GM12878 (cell line): ENCODE measurements around the gene AMPD3. TPM values are rescaled to one million over a fixed set of nuclear protein-coding genes. Genes with fewer than 3 reads are reported as not detected.

Source experiments
- ATAC-seq: fragments of 200-7000 bp; cut with Tn5 transposase; 3 replicates; pipeline ENCODE4 v1.9.1; 2020; ENCODE audit warnings: mild to moderate bottlenecking, moderate library complexity
- BruUV-seq: library from RNA; stranded (reverse); fragments of 400-500 nt; replicated peaks from 2 replicates; lab custom pipeline; 2021; lab: Mats Ljungman, UMichigan
- CTCF ChIA-PET: fragments of 300-600 bp; sonication (Branson Sonifier 250); formaldehyde crosslinking; extraction: SDS; loops from one replicate; lab custom pipeline; 2021; ENCODE audit warnings: inconsistent platforms; lab: Yijun Ruan, JAX
- POLR2A ChIA-PET: fragments of 350-600 bp; formaldehyde crosslinking; extraction: SDS; loops from one replicate; lab custom pipeline; 2021; ENCODE audit warnings: inconsistent platforms; lab: Charles Lee
- RAD21 ChIA-PET: fragments of 300-600 bp; sonication (Branson Sonifier 250); formaldehyde crosslinking; loops from one replicate; lab custom pipeline; 2023; ENCODE audit warnings: antibody characterized with exemption; ENCODE audit not compliant: unreplicated experiment; lab: Charles Lee
- SMC1A ChIA-PET: fragments of 300-600 bp; sonication (Branson Sonifier 250); formaldehyde crosslinking; loops from one replicate; lab custom pipeline; 2023; ENCODE audit not compliant: unreplicated experiment, uncharacterized antibody; lab: Charles Lee
- DNase-seq: peaks from one replicate; pipeline ENCODE4 v3.0.0-alpha.2; 2011; ENCODE audit warnings: low read depth, low spot score
- FAIRE-seq: peaks from 3 replicates; lab custom pipeline; 2011; peaks lifted over from hg19 to GRCh38; lab: Jason Lieb, UNC
- H2AFZ ChIP-seq: 2 replicates; pipeline ENCODE4 v1.6.0; 2011; ENCODE audit warnings: low read depth, low read length, control low read depth; ENCODE audit not compliant: control insufficient read depth
- H3K27ac ChIP-seq: 2 replicates; pipeline ENCODE4 v1.5.1; 2011; ENCODE audit warnings: control low read depth; ENCODE audit not compliant: control insufficient read depth, insufficient read depth
- H3K27me3 ChIP-seq, 2 experiments: replicated peaks in 1 of 2; 2 replicates each; pipeline versions ENCODE4 v1.6.0 to v1.6.1; 2011; ENCODE audit warnings: low read length in 1 of 2; ENCODE audit not compliant: control insufficient read depth in 2 of 2, insufficient read depth in 2 of 2
- H3K36me3 ChIP-seq, 2 experiments: 2 replicates each; pipeline ENCODE4 v1.5.1; 2011; ENCODE audit warnings: low read length in 1 of 2; ENCODE audit not compliant: control insufficient read depth in 2 of 2, insufficient read depth in 2 of 2
- H3K4me1 ChIP-seq: 2 replicates; pipeline ENCODE4 v1.6.1; 2011; ENCODE audit warnings: mild to moderate bottlenecking, low read length, moderate library complexity, mixed read lengths; ENCODE audit not compliant: control insufficient read depth, insufficient read depth
- H3K4me2 ChIP-seq: 2 replicates; pipeline ENCODE4 v1.6.0; 2011; ENCODE audit warnings: control low read depth; ENCODE audit not compliant: control insufficient read depth, insufficient read depth
- H3K4me3 ChIP-seq: fragments of 200-600 bp; sonication (generic); 2 replicates; pipeline ENCODE4 v1.5.1; 2016
- H3K79me2 ChIP-seq: 2 replicates; pipeline ENCODE4 v1.6.0; 2011; ENCODE audit warnings: low read length; ENCODE audit not compliant: control insufficient read depth, insufficient read depth
- H3K9ac ChIP-seq: 2 replicates; pipeline ENCODE4 v1.8.0; 2011; ENCODE audit warnings: low read length, control low read depth, mixed read lengths; ENCODE audit not compliant: control insufficient read depth, insufficient read depth
- H3K9me3 ChIP-seq: replicated peaks from 3 replicates; pipeline ENCODE4 v1.5.1; 2011; ENCODE audit warnings: mild to moderate bottlenecking, low read length; ENCODE audit not compliant: control insufficient read depth, insufficient read depth
- H4K20me1 ChIP-seq: 2 replicates; pipeline ENCODE4 v1.6.0; 2011; ENCODE audit not compliant: control insufficient read depth, insufficient read depth
- BMI1 ChIP-seq: fragments of 450-650 bp; IDR thresholded peaks from 2 replicates; pipeline ENCODE4 v1.6.1; 2016; ENCODE audit warnings: mild to moderate bottlenecking, moderate library complexity, borderline replicate concordance
- CBX3 ChIP-seq: fragments of 200-600 bp; sonication (generic); IDR thresholded peaks from 2 replicates; pipeline ENCODE4 v1.6.1; 2016; ENCODE audit warnings: low read depth, borderline replicate concordance
- CHD1 ChIP-seq: IDR thresholded peaks from 2 replicates; pipeline ENCODE4 v1.6.1; 2012; ENCODE audit warnings: low read depth, low read length, improper control_type of control experiment
- EGR1 ChIP-seq, 2 experiments: IDR thresholded peaks; 1 replicate in 1 of 2; 2 replicates in 1 of 2; pipeline ENCODE4 v1.6.1; 2011 to 2012; ENCODE audit warnings: low read depth in 2 of 2, low read length in 2 of 2, borderline replicate concordance in 1 of 2, mild to moderate bottlenecking in 1 of 2, moderate library complexity in 1 of 2
- HDAC2 ChIP-seq: fragments of 200-600 bp; sonication (generic); IDR thresholded peaks from 2 replicates; pipeline ENCODE4 v1.6.1; 2017
- IRF4 ChIP-seq: IDR thresholded peaks from 2 replicates; pipeline ENCODE4 v1.6.1; 2011; ENCODE audit warnings: low read depth, low read length
- IRF5 ChIP-seq: fragments of 450-650 bp; IDR thresholded peaks from 2 replicates; pipeline ENCODE4 v1.6.1; 2017; ENCODE audit warnings: borderline replicate concordance
- JUND ChIP-seq: IDR thresholded peaks from 2 replicates; pipeline ENCODE4 v1.6.1; 2012; ENCODE audit warnings: low read depth, mild to moderate bottlenecking, low read length, improper control_type of control experiment, moderate library complexity
- KLF5 ChIP-seq: fragments of 450-650 bp; IDR thresholded peaks from 2 replicates; pipeline ENCODE4 v1.6.1; 2014; ENCODE audit warnings: mild to moderate bottlenecking; ENCODE audit not compliant: partially characterized antibody
- MLLT1 ChIP-seq: fragments of 450-650 bp; IDR thresholded peaks from 2 replicates; pipeline ENCODE4 v1.6.1; 2016; ENCODE audit warnings: mild to moderate bottlenecking
- NFYB ChIP-seq: IDR thresholded peaks from 2 replicates; pipeline ENCODE4 v1.6.1; 2011; ENCODE audit warnings: low read depth, mild to moderate bottlenecking, low read length, improper control_type of control experiment, moderate library complexity; ENCODE audit not compliant: insufficient read depth
- NR2F1 ChIP-seq: fragments of 450-650 bp; conservative IDR thresholded peaks from 2 replicates; pipeline ENCODE4 v1.6.1; 2017; ENCODE audit warnings: mild to moderate bottlenecking
- POLR2A ChIP-seq: IDR thresholded peaks from 2 replicates; pipeline ENCODE4 v1.6.1; 2011; ENCODE audit warnings: low read depth, mild to moderate bottlenecking, low read length
- POLR2AphosphoS2 ChIP-seq: IDR thresholded peaks from 2 replicates; pipeline ENCODE4 v1.6.1; 2011; ENCODE audit warnings: low read depth, mild to moderate bottlenecking, low read length, improper control_type of control experiment, moderate library complexity
- RB1 ChIP-seq: fragments of 450-650 bp; formaldehyde crosslinking; IDR thresholded peaks from 2 replicates; pipeline ENCODE4 v1.6.1; 2017; ENCODE audit warnings: mild to moderate bottlenecking, borderline replicate concordance
- RUNX3 ChIP-seq: IDR thresholded peaks from 2 replicates; pipeline ENCODE4 v1.6.1; 2012; ENCODE audit warnings: low read length, inconsistent platforms
- STAT1 ChIP-seq: fragments of 450-650 bp; conservative IDR thresholded peaks from 2 replicates; pipeline ENCODE4 v1.6.1; 2014; ENCODE audit warnings: antibody characterized with exemption, mild to moderate bottlenecking
- TARDBP ChIP-seq: IDR thresholded peaks from 2 replicates; pipeline ENCODE4 v1.6.1; 2016; ENCODE audit warnings: borderline replicate concordance
- ZBTB33 ChIP-seq: fragments of 450-650 bp; IDR thresholded peaks from 2 replicates; pipeline ENCODE4 v1.6.1; 2017; ENCODE audit warnings: mild to moderate bottlenecking
- in situ Hi-C: fragments of 300-500 bp; cut with MboI; formaldehyde crosslinking; loops from 9 replicates; pipeline ENCODE4 v1.14.3; 2018; ENCODE audit warnings: mixed read lengths
- intact Hi-C: fragments of 100-400 bp; cut with micrococcal nuclease; formaldehyde crosslinking; loops from one replicate; pipeline ENCODE4 v1.14.2; 2022; ENCODE audit not compliant: unreplicated experiment
- polyA plus RNA-seq, 11 experiments: library from polyadenylated mRNA; depleted of rRNA in 4 of 11; unstranded in 6 of 11; stranded (reverse) in 5 of 11; fragments of >200 nt; fragmentation: Nextera tagmentation in 4 of 11; fragmentation: Illumina TruSeq in 1 of 11; extraction: Ambion mirVana in 4 of 11; extraction: Trizol in 1 of 11; gene quantifications; 1 replicate in 1 of 11; 2 replicates in 10 of 11; pipeline versions ENCODE4 v1.2.1 to v1.2.3, GENCODE V29; 2011 to 2016; ENCODE audit warnings: inconsistent platforms in 2 of 11, missing spikeins in 2 of 11, low read depth in 1 of 11
- total RNA-seq, 4 experiments: library from RNA; depleted of rRNA in 3 of 4; stranded (reverse); fragments of >200 nt in 3 of 4; fragmentation: Illumina TruSeq in 1 of 4; extraction: Trizol in 1 of 4; gene quantifications; 2 replicates each; pipeline versions ENCODE4 v1.2.1 to v1.2.3, GENCODE V29; 2013 to 2021

AMPD3 gene
- total and polyA plus RNA-seq, 10 of the 15 experiments (the other 5 are each of a cell fraction or from before 2014, with no cell fraction given), result 5.6 to 28.6 (median 15.9) TPM

- intact Hi-C loops (loop anchor here (5.0 kb wide), 1 partner anchor 71 kb away; the partner anchor contains the start of gene AMPD3), in situ Hi-C loops (no loop called here)
- Histone ChIP-seq H3K27me3 (no peaks in the 10 kb centered on the region; a peak in 1 of 4 replicates), H4K20me1 (no peaks in the 10 kb centered on the region; the same call in 1 of the 2 replicates), H3K4me3 (no peak overlapping the region), H3K36me3 (no peaks in the 10 kb centered on the region; a peak in 1 of 4 replicates), H2AFZ (no peak overlapping the region), H3K4me1 (peaks cover 7% of the 10 kb centered on the region), H3K4me2 (no peak overlapping the region), H3K27ac (no peak overlapping the region), H3K79me2 (no peaks in the 10 kb centered on the region), H3K9ac (no peak overlapping the region), H3K9me3 (no peaks in the 10 kb centered on the region)
- ChIA-PET CTCF (interaction anchor here (1.1 to 3.6 kb wide), 3 partner anchors 9 to 122 kb away, joined by 4 to 19 read pairs (median 4); partner anchors contain the start of gene RNF141), RAD21 (interaction anchor here (0.9 to 2.0 kb wide), 6 partner anchors 13 to 114 kb away, joined by 3 to 7 read pairs (median 3); partner anchors contain the start of gene RNF141), POLR2A (interaction anchor here (0.8 kb wide), 1 partner anchor 12 kb away, joined by 3 read pairs; no protein-coding TSS in a partner anchor), SMC1A (interaction anchor here (0.9 to 1.8 kb wide), 5 partner anchors 12 to 224 kb away, joined by 3 to 9 read pairs (median 3); no protein-coding TSS in a partner anchor)
- no peak for FAIRE-seq
- DNase-seq, result no peak
- no peak for TF ChIP-seq CHD1
- no peak for TF ChIP-seq STAT1
- no peak for TF ChIP-seq BMI1
- TF ChIP-seq HDAC2, result no peak
- no peak for TF ChIP-seq TARDBP
- TF ChIP-seq RUNX3, result no peak
- no peak for TF ChIP-seq KLF5
- no peak for TF ChIP-seq JUND
- TF ChIP-seq ZBTB33, result no peak
- TF ChIP-seq NFYB, result no peak
- TF ChIP-seq RB1, result no peak
- TF ChIP-seq POLR2A, result no peak
- TF ChIP-seq POLR2AphosphoS2, result no peak
- no peak for TF ChIP-seq EGR1 (IDR thresholded peaks at IDR 0.05; ENCODE audit: borderline replicate concordance in 1 of 2, low read depth in 2 of 2, low read length in 2 of 2)
- no peak for TF ChIP-seq IRF4
- TF ChIP-seq CBX3, result no peak
- TF ChIP-seq IRF5, result no peak
- no peak for TF ChIP-seq MLLT1
- no peak for TF ChIP-seq NR2F1
- BruUV-seq, result no TSS peak
- ATAC-seq, result no peak
Measured at GRCh38 chr11:10528121-10528520, 73.1 kb downstream of the AMPD3 start.
